Left renal pelvis (tissue), 4 donors: ENCODE results near the gene FAM163A. TPM values are rescaled to one million over a fixed set of nuclear protein-coding genes. Genes with fewer than 3 reads are reported as not detected.
"Not testable (repeated sequence)": the region's sequence is repeated elsewhere in the genome, so short reads cannot be mapped to it uniquely, and the experiment has no call there.

Source experiments
- DNase-seq, 4 donors: peaks; one replicate each; pipeline ENCODE4 v3.0.0-alpha.2; 2013; ENCODE audit warnings: low read depth in 4 of 4, low spot score in 3 of 4
- polyA plus RNA-seq, 4 donors: library from polyadenylated mRNA; unstranded; fragments of 120-200 nt; gene quantifications; one replicate each; pipeline ENCODE4 v1.2.1, GENCODE V29; 2013; ENCODE audit not compliant: insufficient read length in 4 of 4

Gene FAM163A
- 1 to 10 TPM in 1 of 4 donors, under 1 TPM in 3; 0.25 to 1.1 (median 0.64) TPM for polyA plus RNA-seq

DNA sequence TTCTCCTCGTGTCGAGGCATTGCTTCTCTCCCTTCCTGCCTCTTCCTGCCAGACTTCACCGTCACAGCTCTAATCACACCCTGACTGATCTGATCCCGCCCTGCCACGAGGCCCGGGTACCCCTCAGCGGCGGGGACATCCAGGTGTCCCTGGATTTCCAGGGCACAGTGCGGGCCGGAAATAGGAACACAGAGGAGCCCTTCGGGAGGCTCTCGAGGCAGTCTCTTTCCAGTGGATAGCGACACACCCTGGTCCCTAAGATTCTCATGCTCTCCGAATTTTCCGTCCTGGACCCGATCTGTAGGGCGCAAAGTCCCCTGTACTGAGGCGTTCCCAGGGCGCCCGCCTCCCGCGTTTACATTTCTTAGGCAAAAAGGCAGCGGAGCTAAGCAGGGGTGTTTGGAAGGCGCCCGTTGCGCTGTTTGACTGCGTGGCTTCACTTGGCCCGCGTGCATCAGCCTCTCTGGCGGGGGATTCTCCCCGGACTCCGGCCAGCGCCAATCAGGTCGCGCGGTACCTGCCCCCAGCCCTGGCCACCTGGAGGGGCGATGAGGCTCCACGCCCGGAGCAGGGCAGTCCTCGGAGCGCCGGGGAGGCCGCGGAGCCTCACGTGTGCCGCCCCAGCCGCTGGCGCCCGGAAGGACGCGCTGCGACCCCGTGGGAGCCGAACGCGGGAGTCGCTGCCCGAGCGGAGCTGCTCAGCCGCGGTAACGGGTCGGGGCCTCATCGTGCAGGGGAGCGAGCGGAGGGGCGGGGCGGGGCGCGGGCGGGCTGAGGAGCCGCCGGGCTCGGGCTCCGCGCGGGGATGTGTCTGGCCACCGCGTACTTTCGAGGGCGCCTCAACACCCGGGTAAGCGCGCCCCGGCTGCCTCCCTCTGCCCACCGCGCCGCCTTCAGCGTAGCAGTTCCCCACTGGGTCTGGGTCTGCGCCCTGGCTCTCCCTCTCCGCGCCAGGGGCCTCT, at the start of gene FAM163A:
FAM163A (plus strand) TSS at position 575 of the 962 bp plus-strand sequence. CDS start 69,807 bp downstream, outside the sequence.
- no peak for DNase-seq

DNA sequence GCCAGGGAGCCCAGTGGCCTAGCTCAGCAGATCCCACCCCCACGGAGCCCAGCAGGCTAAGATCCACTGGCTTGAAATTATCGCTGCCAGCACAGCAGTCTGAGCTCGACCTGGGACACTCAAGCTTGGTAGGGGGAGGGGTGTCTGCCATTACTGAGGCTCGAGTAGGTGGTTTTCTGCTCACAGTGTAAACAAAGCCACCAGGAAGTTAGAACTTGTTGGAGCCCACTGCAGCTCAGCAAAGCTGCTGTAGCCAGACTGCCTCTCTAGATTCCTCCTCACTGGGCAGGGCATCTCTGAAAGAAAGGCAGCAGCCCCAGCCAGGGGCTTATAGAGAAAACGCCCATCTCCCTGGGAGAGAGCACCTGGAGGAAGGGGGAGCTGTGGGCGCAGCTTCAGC, 48.6 kb upstream of the FAM163A start:
- DNase-seq: not testable (repeated sequence)

DNA sequence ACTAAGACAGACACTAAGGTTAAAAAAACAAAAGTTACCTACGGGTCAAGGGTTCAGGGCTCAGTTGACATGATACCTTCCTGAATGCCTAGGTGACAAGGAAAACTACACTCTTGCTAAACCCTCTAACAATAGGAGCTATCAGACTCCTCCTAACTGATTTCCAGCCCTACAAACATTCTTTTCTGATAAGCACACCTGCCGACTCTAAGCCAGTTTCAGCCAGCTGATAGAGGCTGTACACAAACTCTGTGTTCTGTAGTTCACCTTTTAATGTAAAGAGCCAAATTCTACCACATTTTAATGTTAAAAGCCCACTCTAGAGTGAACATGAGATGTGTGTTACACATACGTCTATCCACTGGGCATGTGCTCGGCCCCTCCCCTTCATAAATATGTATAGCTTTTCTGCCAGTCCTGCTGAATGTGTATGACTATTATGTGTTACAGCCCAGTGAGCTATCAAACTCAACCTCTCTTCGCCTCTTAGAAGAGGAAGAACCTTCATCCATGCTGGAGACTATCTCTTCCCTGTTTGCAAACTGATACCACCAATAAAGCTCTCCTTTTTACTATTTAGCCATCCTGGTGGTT, 40.0 kb upstream of the FAM163A start:
- no peak for DNase-seq

DNA sequence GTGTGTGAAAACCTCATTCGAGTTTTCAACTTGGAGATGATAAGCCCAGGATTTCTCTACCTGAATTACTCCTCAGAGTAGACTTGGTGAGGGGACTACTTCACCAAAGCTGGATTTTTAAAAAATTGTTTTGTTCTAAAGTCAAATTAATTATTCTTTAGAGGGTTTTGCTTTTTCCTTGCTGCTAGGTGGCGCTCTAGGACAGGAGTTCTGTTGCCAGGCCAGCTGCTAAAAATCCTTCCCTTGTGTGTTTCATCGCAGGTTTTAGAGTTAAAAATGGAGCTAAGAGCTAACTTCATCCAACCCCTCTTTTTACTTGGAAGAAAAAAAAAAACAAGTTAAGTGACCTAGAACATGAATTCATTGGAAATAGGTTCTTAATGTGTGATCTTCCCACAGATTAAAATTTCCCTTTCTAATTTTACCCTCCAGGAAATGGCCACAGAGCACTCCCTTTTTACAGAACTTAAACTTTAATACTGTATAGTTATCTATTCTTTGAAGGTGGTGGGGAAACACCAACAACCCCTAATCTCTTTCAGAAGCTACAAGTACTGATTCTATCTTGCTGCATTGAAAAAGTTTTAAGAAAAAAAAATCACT, 36.7 kb upstream of the FAM163A start:
- DNase-seq: peak; percentile 48 to 63 (median 58)

DNA sequence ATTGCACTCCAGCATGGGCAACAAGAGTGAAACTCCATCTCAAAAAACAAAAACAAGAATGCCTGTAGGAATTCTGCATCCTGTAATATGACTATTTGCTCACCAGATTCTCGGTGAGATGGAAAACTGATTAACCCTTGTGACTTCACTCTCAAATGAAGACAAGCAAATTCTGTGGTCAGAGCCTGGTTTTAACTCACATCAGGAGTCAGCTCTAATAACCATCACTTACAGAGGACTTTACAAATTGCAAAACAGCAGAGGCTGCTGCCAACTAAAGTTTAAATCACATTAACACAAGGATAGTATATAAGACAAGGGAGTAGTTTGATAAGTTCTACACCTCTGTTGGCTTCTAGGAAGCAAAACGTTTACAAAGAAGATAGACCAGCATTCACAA, 35.7 kb upstream of the FAM163A start:
- no peak for DNase-seq

DNA sequence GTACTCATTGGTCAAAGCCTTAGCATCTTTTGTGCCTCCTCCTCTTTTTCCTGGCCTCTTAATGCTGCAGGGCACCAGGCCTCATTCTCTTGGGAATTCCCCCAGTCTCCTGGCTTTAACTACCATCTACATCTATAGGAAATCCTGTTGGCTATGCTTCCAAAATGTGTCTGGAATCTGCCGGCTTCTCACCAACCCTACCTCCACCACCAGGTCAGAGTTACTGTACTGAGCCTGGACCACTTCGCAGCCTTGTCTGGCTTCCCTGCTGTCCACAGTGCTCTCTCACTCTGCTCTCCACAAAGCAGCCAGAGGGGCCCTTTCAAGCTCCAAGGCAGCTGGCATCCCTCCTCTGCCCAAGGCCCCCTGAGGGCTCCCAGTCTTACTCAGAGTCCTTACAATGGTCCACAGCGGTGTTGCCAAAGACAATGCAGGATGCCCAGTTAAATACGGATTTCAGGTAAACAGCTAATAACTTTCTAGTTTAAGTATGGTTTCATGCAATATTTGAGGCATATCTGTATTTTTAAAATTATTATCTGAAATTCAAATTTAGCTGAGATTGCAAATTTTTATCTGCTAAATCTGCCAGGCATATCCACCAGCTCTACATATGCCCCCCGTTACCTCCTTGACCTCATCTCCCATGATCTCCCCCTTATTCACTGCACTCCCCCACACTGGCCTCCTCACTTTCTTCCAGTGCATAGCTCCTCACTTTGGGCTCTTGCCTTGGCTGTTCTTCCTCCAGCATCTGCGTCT, 34.5 kb upstream of the FAM163A start:
- DNase-seq: no peak

DNA sequence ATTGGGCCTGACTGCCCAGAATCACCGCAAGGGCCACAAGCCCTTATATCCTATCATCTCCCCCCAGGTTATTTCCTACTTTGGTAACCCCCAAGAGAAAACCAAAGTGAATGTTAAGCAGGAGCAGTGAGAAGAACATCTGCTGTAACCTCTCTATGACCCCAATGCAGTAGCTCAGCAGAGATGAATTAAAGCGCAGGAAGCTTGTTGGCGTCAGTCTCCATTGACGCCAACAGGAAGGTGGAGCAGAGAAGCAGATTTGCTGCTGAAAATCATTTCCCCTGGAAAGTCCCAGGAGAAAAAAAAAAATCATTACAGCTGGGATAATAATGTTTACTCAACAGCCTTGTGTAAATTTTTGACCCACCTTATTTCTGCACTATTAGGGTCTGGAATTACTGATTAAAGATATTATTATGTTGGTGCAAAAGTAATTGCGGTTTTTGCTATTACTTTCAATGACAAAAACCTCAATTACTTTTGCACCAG, 33.2 kb upstream of the FAM163A start:
- DNase-seq: peak in 3 of 4 donors; percentile 18 to 30 (median 29)

DNA sequence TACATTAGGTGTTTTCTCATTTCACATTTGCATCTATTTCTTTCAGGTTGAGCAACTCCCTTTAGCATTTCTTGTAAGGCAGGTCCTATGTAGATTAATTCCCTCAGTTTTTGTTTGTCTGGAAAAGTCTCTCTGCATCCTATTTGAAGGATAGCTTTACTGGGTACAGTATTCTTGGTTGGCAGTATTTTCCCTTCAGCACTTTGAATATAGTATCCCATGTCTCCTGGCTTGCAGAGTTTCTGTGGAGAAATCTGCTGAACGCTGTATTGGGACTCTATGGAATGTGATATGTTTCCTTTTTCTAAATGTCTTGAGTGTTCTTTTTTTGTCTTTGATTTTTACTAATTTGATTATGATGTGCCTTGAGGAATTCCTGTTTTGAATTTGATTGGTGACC, 28.9 kb upstream of the FAM163A start:
- no peak for DNase-seq

DNA sequence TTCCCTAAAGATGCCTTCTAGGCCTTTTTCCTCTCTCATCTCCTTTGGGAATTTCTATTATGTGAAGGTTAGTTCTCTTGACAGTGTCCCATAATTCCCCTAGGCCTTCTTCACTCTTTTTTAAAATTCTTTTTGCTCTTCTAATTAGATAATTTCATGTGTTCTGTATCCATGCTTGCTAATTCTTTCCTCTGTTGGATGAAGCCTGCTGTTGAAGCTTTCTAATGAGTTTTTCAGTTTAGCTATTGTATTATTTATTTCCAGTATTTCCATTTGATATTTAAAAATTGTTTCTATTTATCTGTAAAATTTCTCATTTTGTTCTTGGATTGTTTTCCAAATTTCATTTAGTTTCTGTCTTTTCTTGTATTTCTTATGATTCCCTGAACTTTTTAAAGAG, 28.5 kb upstream of the FAM163A start:
- no peak for DNase-seq

DNA sequence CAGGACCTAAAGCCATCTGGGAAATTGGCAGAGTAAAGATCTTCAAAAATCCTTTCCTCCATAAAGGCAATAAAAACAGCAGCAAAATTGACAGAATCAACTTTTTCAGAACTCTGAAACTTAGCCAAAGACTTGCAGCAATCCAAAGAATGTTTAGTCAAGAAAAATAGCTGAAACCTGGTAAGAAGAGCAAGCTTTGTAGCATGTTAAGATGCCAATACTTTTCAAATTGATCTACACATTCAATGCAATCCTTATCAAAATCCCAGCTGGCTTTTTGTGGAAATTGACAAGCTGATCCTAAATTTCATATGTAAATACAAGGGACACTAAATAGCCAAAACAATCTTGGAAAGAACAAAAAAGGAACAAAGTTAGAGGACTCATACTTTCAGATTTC, 23.8 kb upstream of the FAM163A start:
- no peak for DNase-seq

DNA sequence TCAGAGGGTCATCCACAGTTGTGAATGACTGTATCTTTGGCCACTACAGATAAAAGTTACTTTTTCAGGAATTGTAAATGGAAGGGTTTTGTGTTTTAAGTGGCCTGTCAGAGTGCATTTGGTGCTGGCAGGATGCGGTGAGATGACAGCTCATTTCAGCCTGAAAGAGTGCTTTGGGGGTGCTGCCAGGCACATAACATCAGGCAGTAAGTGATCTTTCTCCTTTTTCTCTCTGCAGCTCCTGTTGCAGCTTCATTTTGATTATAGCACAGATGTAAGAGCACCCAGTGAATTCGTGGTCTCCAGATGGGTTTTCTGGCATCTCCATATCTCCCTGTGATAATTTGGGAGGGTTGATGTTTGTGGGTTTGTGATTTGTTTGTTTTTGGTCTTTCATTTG, 14.8 kb upstream of the FAM163A start:
- no peak for DNase-seq

DNA sequence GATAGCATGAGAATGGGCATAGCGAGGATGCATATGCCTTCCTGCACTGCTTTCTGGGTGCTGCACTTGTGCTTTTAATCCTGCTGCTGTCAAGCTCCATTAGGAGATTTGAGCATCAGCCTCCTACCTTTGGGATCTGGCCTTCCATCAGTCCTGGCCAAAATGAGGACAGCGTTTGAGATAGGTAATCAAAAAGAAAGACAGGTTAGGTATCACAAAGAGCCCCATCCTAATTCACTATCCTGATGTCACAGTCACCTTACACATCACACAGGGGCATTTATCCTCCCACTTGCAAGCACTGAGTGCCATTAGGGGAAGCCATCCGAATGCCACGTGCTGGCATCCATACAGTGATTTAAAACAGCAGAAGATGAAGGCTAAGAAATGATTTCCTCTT, 13.2 kb upstream of the FAM163A start:
- no peak for DNase-seq

DNA sequence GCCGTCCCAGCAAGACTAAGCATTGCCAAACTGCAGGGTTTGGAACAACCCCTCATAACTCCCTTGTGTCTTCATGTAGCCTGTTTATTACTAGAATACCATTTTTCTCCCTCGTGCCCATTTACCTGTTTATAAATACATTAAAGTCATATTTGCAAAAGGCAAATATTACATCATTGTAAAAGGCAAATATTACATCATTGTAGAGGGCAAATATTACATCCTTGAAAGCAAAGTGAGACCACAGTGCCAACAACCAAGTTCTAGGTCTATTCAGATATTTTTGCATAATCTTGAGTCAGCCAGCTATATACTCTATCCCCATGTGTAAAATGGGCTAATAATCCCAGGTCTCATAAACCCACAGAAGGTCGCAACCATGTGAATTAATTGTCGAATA, 11.4 kb upstream of the FAM163A start:
- DNase-seq: no peak

DNA sequence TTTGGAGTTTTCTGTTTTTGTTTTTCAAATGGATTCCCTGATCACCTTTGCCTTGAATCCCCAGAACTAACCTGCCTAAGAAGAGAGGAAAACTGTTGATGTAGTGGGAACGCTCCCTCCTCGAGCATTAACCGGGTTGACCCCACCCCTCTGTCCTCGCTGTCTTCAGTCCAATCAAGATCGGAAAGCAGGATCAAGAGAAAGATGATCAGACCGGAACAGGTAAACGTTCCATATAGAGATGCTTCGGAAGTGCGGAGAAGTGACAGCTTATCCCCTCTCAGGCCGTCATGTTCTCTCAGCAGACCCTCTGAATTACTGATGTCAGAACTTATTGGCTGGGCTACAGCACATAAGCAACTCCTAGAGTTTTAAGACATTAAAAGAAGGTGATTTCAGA, 800 bp upstream of the FAM163A start:
- no peak for DNase-seq

DNA sequence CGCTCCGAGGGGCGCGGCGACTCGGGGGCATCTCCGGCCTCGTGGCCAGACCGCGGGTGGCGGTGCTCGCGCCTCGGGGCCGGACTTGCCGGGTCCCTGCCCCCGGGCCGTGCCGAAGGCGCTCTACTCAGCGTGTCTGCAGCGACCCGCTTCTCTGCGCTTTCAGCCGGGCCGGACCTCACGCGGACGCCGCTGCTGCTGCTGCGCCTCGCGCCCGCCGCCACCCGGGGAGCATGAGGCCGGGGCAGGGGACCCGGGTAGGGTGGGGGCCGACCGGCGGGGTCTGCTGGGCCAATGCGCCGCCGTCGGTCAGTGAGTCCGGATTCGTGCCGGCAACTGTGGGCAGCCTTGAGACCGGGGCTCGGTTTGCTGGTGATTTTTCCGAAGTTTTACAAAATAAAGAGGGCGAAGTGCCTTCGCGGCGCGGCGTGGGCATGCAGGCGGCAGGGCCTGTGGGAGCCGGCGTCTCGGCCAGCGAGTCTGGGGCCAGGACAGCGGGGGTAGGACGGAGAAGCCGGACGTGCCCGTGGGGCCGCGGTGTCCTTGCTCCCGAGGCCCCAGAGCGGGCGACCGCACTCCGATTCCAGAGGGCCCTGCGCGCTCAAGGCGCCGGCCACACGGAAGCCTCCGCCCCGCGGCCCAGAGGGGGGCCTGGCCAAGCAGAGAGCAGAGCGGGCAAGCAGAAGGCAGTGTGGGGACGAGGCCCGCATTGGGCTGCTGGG, 749 bp downstream of the FAM163A start:
- no peak for DNase-seq

DNA sequence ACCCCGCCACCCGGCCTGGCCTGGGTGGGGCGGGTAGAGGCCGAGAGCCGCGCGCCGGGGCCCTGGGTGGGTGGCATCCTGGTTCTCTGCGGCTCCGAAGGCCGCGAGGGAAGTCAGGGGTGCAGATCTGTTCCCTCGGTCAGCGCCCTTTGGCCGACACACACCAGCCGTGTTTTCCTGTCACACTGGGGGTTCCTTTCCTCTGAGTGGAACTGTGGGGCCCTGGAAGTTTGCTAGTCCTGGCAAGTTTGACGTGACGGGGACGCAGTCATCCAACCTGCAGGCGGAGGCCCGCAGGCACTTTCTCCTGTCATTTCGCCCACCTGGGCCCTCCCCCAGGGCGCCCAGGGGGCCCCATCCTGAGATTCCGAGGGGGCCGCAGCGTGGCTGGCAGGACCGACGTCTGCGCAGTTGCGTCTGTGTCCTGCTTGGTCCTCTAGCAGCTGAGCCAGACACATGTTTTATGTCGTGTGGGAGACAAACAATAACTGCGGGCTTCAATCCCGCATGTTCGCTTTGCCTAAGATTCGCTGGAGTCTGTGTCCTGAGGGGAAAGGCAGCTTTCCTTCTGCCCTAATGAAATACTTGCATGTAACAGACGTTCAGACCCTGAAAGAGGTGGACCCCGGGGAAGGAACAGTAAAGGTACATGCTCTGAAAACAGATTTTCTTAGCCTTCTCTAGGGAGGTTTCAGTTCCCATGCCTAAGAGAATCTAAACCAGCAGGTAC, 1.5 kb downstream of the FAM163A start:
- DNase-seq: no peak

DNA sequence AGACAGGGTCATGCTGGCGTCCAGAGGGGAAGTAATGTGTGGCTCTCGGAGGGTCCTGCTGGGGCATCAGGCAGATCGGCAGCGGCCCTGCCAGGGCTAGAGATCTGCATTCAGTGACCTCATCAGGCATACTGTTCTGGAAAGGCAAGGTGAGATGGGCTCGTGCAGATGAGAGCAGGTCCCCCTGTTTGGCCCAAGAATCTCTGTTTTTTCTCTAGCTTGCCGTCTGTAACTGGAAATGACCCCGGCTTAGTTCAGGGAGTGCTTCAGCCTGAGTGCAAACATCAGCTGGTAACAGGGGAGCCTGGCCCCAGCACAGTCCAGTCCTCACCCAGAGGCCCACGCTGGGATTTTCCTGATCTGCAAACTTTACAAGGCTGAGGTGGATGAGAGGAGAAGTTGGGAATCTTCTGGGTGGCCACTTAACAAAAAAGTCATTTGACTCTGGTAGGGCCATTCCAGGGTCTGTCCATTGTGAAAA, 2.1 kb downstream of the FAM163A start:
- DNase-seq: no peak

DNA sequence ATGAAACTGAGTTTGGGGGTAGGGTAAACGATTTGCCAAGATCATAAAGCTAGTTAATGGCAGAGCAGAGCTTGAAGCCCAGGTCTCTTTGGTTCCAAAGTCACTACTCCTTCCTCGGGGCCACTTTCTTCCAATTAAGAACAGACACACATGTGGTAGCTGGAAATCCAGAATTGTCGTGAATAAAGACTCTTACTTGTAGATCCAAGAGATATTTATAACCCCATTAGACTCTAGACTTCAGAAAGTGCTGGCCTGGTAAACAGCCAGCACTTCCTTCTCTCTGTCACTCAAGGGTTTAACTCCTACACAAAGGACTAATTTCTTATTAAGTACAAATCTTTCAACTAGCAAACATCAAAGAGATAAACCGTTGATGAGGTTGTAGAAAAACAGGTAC, 2.7 kb downstream of the FAM163A start:
- DNase-seq: no peak

DNA sequence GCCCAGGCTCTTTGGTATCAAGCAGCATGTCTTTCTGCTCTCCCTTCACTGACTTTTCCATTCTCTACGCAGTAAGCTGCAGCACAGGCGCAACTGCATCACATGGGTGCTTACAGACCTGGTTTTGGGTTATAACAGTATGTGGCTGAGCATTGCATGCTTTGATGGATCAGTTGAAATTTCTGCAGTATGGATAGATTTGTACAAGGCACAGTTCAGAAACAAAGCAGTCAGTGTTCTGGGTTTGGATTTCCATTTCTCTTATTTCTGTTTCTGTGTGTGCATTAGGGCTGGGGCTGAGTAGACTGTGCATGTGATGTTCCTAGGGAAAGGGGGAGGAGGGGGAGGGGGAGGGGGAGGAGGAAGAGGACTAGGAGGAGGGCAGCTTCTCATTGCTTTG, 4.5 kb downstream of the FAM163A start:
- DNase-seq: no peak
